Fibroblast of lung (primary cell): ENCODE measurements around the gene PPP1R13B. TPM values are rescaled to one million over a fixed set of nuclear protein-coding genes. Genes with fewer than 3 reads are reported as not detected.
A peak's percentile ranks its signal among the peaks of the same experiment; 100 is the strongest.

Experiments used
- DNase-seq, 2 donors: peaks; one replicate each; pipeline versions ENCODE4 v3.0.0 to v3.0.0-alpha.2; 2010; ENCODE audit warnings: low read depth in 2 of 2
- H2AFZ ChIP-seq: 2 replicates; pipeline ENCODE4 v1.5.1; 2012; ENCODE audit warnings: low read length, control low read depth, inconsistent platforms
- H3K27ac ChIP-seq: 2 replicates; pipeline ENCODE4 v1.5.1; 2011; ENCODE audit warnings: low read length, control low read depth; ENCODE audit not compliant: insufficient read depth
- H3K27me3 ChIP-seq: 2 replicates; pipeline ENCODE4 v1.5.1; 2011; ENCODE audit warnings: mild to moderate bottlenecking, low read length; ENCODE audit not compliant: control insufficient read depth, insufficient read depth
- H3K36me3 ChIP-seq: 2 replicates; pipeline ENCODE4 v1.5.1; 2011; ENCODE audit warnings: low read length; ENCODE audit not compliant: control insufficient read depth, insufficient read depth
- H3K4me1 ChIP-seq: 2 replicates; pipeline ENCODE4 v1.5.1; 2011; ENCODE audit warnings: low read length; ENCODE audit not compliant: control insufficient read depth, insufficient read depth; ENCODE audit errors: extremely low read depth
- H3K4me2 ChIP-seq: 2 replicates; pipeline ENCODE4 v1.5.1; 2011; ENCODE audit warnings: low read length, control low read depth; ENCODE audit not compliant: insufficient read depth; ENCODE audit errors: extremely low read depth
- H3K4me3 ChIP-seq, 4 experiments: fragments of 200-600 bp in 1 of 4; sonication (generic) in 1 of 4; replicated peaks in 1 of 4; 2 replicates each; pipeline ENCODE4 v1.5.1; 2011 to 2016; ENCODE audit warnings: low read length in 4 of 4, low read depth in 3 of 4, mild to moderate bottlenecking in 3 of 4, control low read depth in 2 of 4, inconsistent platforms in 1 of 4, mixed read lengths in 1 of 4; ENCODE audit not compliant: insufficient read depth in 1 of 4; ENCODE audit errors: control extremely low read depth in 1 of 4
- H3K79me2 ChIP-seq: 2 replicates; pipeline ENCODE4 v1.5.1; 2012; ENCODE audit warnings: mild to moderate bottlenecking, low read length, inconsistent platforms; ENCODE audit not compliant: control insufficient read depth, insufficient read depth
- H3K9ac ChIP-seq: 2 replicates; pipeline ENCODE4 v1.5.1; 2011; ENCODE audit warnings: mild to moderate bottlenecking, low read length, control low read depth; ENCODE audit not compliant: insufficient read depth
- H3K9me3 ChIP-seq: 2 replicates; pipeline ENCODE4 v1.5.1; 2012; ENCODE audit warnings: low read depth, low read length; ENCODE audit not compliant: control insufficient read depth, insufficient read depth
- H4K20me1 ChIP-seq: 2 replicates; pipeline ENCODE4 v1.5.1; 2011; ENCODE audit warnings: low read length; ENCODE audit not compliant: control insufficient read depth, insufficient read depth; ENCODE audit errors: extremely low read depth
- CTCF ChIP-seq, 2 donors: IDR thresholded peaks in 1 of 2; conservative IDR thresholded peaks in 1 of 2; 1 replicate in 1 of 2; 2 replicates in 1 of 2; pipeline ENCODE4 v1.5.1; 2011 to 2012; ENCODE audit warnings: low read length in 2 of 2, control low read depth in 1 of 2, inconsistent platforms in 1 of 2, low read depth in 1 of 2, mild to moderate bottlenecking in 1 of 2
- EZH2 ChIP-seq: IDR thresholded peaks from 2 replicates; pipeline ENCODE4 v1.5.1; 2012; ENCODE audit warnings: low read length, control low read depth, mild to moderate bottlenecking; ENCODE audit errors: missing control alignments
- polyA plus RNA-seq, 2 donors: library from polyadenylated mRNA; depleted of rRNA in 1 of 2; stranded (reverse) in 1 of 2; unstranded in 1 of 2; fragments of >200 nt; gene quantifications; 2 replicates each; pipeline ENCODE4 v1.2.1, GENCODE V29; 2011 to 2012; ENCODE audit warnings: missing spikeins in 1 of 2
- total RNA-seq: library from RNA; depleted of rRNA; stranded (reverse); fragments of >200 nt; gene quantifications from 2 replicates; pipeline ENCODE4 v1.2.1, GENCODE V29; 2014

The PPP1R13B gene
- total and polyA plus RNA-seq, 2 donors (not counting 1 experiment from before 2014, with no cell fraction given), result 2.0 to 2.7 TPM

GRCh38 chr14:103811189-103811588 lies 36.2 kb downstream of the PPP1R13B start:
- H4K20me1 ChIP-seq, result no peaks in the 10 kb centered on the region
- H3K36me3 ChIP-seq, result no peaks in the 10 kb centered on the region
- H3K27ac ChIP-seq, result no peak overlapping the region
- H3K9me3 ChIP-seq, result no peaks in the 10 kb centered on the region
- no peaks in the 10 kb centered on the region for H3K79me2 ChIP-seq
- H2AFZ ChIP-seq, result no peak overlapping the region
- no peaks in the 10 kb centered on the region for H3K4me1 ChIP-seq
- TF ChIP-seq CTCF (conservative IDR thresholded peaks at IDR 0.05 in 1 of 2, IDR thresholded peaks at IDR 0.05 in 1 of 2; ENCODE audit: low read depth in 1 of 2, low read length in 2 of 2) (no peak), EZH2 (no peak)
- no peak overlapping the region for H3K4me2 ChIP-seq
- H3K27me3 ChIP-seq, result no peaks in the 10 kb centered on the region
- H3K4me3 ChIP-seq, result no peak overlapping the region
- no peak for DNase-seq
- no peak overlapping the region for H3K9ac ChIP-seq

GRCh38 chr14:103808403-103809001 lies 38.9 kb downstream of the PPP1R13B start:
- Histone ChIP-seq H2AFZ (no peak overlapping the region), H4K20me1 (no peaks in the 10 kb centered on the region), H3K9ac (no peak overlapping the region), H3K27me3 (no peaks in the 10 kb centered on the region), H3K79me2 (no peaks in the 10 kb centered on the region), H3K4me2 (no peak overlapping the region), H3K4me1 (no peaks in the 10 kb centered on the region), H3K27ac (no peak overlapping the region), H3K36me3 (no peaks in the 10 kb centered on the region), H3K9me3 (no peaks in the 10 kb centered on the region), H3K4me3 (no peak overlapping the region)
- TF ChIP-seq EZH2, result no peak
- peak; percentile 88 to 91 for TF ChIP-seq CTCF (conservative IDR thresholded peaks at IDR 0.05 in 1 of 2, IDR thresholded peaks at IDR 0.05 in 1 of 2; ENCODE audit: low read depth in 1 of 2, low read length in 2 of 2)
- DNase-seq, result peak; percentile 59 to 78

GRCh38 chr14:103806805-103807204 lies 40.6 kb downstream of the PPP1R13B start:
- H3K4me3 ChIP-seq, result no peak overlapping the region
- TF ChIP-seq CTCF (conservative IDR thresholded peaks at IDR 0.05 in 1 of 2, IDR thresholded peaks at IDR 0.05 in 1 of 2; ENCODE audit: low read depth in 1 of 2, low read length in 2 of 2) (no peak), EZH2 (no peak)
- no peaks in the 10 kb centered on the region for H4K20me1 ChIP-seq
- H3K4me2 ChIP-seq, result no peak overlapping the region
- H3K9me3 ChIP-seq, result no peaks in the 10 kb centered on the region
- no peaks in the 10 kb centered on the region for H3K36me3 ChIP-seq
- H3K9ac ChIP-seq, result no peak overlapping the region
- no peaks in the 10 kb centered on the region for H3K79me2 ChIP-seq
- H3K27me3 ChIP-seq, result no peaks in the 10 kb centered on the region
- H2AFZ ChIP-seq, result no peak overlapping the region
- no peak overlapping the region for H3K27ac ChIP-seq
- no peaks in the 10 kb centered on the region for H3K4me1 ChIP-seq
- no peak for DNase-seq
